ENCODE measurements around the gene CFAP161. TPM values are rescaled to one million over a fixed set of nuclear protein-coding genes. Genes with fewer than 3 reads are reported as not detected.

CFAP161 gene
- total RNA-seq, 2 experiments from 2014 or later = not detected

- Mint-ChIP-seq H3K4me3 (no peak overlapping the region), H3K4me1 (peaks cover 63% of the 10 kb centered on the region), H3K36me3 (ENCODE audit: low read depth) (peaks cover 4% of the 10 kb centered on the region), H3K27ac (peak overlapping the region; percentile 44), H3K9me3 (peaks cover 4% of the 10 kb centered on the region), H3K27me3 (peaks cover 10% of the 10 kb centered on the region)
- CTCF ChIA-PET = interaction anchor here (0.9 to 15.9 kb wide), 5 partner anchors 8 to 102 kb away, joined by 3 to 405 read pairs (median 4); no protein-coding TSS in a partner anchor
- POLR2A ChIA-PET = interaction anchor here (2.2 kb wide), 1 partner anchor 163 kb away, joined by 4 read pairs; no protein-coding TSS in a partner anchor
- no peak for DNase-seq
These were observed 30.1 kb downstream of the CFAP161 start for GRCh38 chr15:81163961-81164800.

GRCh38 chr15:81165535-81165934 is 31.5 kb downstream of the CFAP161 start:
- POLR2A ChIA-PET = interaction anchor here (2.2 kb wide), 1 partner anchor 164 kb away, joined by 4 read pairs; no protein-coding TSS in a partner anchor

GRCh38 chr15:81166636-81167305 is 32.7 kb downstream of the CFAP161 start:
- H3K27ac Mint-ChIP-seq = peak overlapping the region; percentile 97
- peaks cover 20% of the 10 kb centered on the region for H3K27me3 Mint-ChIP-seq
- DNase-seq = no peak
- H3K9me3 Mint-ChIP-seq = peaks cover 4% of the 10 kb centered on the region
- peaks cover 51% of the 10 kb centered on the region for H3K4me1 Mint-ChIP-seq
- H3K4me3 Mint-ChIP-seq = no peak overlapping the region
- H3K36me3 Mint-ChIP-seq (ENCODE audit: low read depth) = peaks cover 4% of the 10 kb centered on the region
- POLR2A ChIA-PET = interaction anchor here (0.9 to 2.6 kb wide), 4 partner anchors 9 to 166 kb away, joined by 3 to 17 read pairs (median 4); partner anchors contain the start of gene TLNRD1
- CTCF ChIA-PET = interaction anchor here (1.3 to 5.3 kb wide), 2 partner anchors 11 to 99 kb away, joined by 4 to 43 read pairs; no protein-coding TSS in a partner anchor

More at GRCh38 chr15:81165535-81165934, 31.5 kb downstream of the CFAP161 start:
- peaks cover 4% of the 10 kb centered on the region for H3K36me3 Mint-ChIP-seq (ENCODE audit: low read depth)
- peaks cover 12% of the 10 kb centered on the region for H3K27me3 Mint-ChIP-seq
- H3K27ac Mint-ChIP-seq = no peak overlapping the region
- peaks cover 4% of the 10 kb centered on the region for H3K9me3 Mint-ChIP-seq
- no peak overlapping the region for H3K4me3 Mint-ChIP-seq
- peaks cover 62% of the 10 kb centered on the region for H3K4me1 Mint-ChIP-seq
- CTCF ChIA-PET = interaction anchor here (1.0 to 15.9 kb wide), 3 partner anchors 10 to 101 kb away, joined by 3 to 405 read pairs (median 12); no protein-coding TSS in a partner anchor
- DNase-seq = no peak

- H3K36me3 Mint-ChIP-seq (ENCODE audit: low read depth) = peaks cover 4% of the 10 kb centered on the region
- H3K27ac Mint-ChIP-seq = no peak overlapping the region
- ChIA-PET POLR2A (interaction anchor here (2.1 to 2.6 kb wide), 2 partner anchors 12 to 167 kb away, joined by 5 to 17 read pairs; partner anchors contain the start of gene TLNRD1), CTCF (interaction anchor here (1.0 to 5.3 kb wide), 4 partner anchors 11 to 177 kb away, joined by 3 to 43 read pairs (median 17); no protein-coding TSS in a partner anchor)
- H3K27me3 Mint-ChIP-seq = peaks cover 28% of the 10 kb centered on the region
- H3K4me1 Mint-ChIP-seq = peaks cover 43% of the 10 kb centered on the region
- H3K4me3 Mint-ChIP-seq = no peak overlapping the region
- H3K9me3 Mint-ChIP-seq = peaks cover 4% of the 10 kb centered on the region
- DNase-seq = no peak
These were observed 34.1 kb downstream of the CFAP161 start for GRCh38 chr15:81168131-81168526.

- H3K4me3 Mint-ChIP-seq = no peak overlapping the region
- peaks cover 4% of the 10 kb centered on the region for H3K36me3 Mint-ChIP-seq (ENCODE audit: low read depth)
- peaks cover 28% of the 10 kb centered on the region for H3K27me3 Mint-ChIP-seq
- POLR2A ChIA-PET = interaction anchor here (2.1 to 2.6 kb wide), 2 partner anchors 13 to 168 kb away, joined by 5 to 17 read pairs; partner anchors contain the start of gene TLNRD1
- H3K9me3 Mint-ChIP-seq = peaks cover 4% of the 10 kb centered on the region
- CTCF ChIA-PET = interaction anchor here (1.0 to 5.3 kb wide), 4 partner anchors 10 to 178 kb away, joined by 3 to 43 read pairs (median 17); no protein-coding TSS in a partner anchor
- DNase-seq = no peak
- peaks cover 43% of the 10 kb centered on the region for H3K4me1 Mint-ChIP-seq
- peak overlapping the region; percentile 28 for H3K27ac Mint-ChIP-seq
These were observed 34.6 kb downstream of the CFAP161 start for GRCh38 chr15:81168644-81169043.

GRCh38 chr15:81170511-81170910 is 36.4 kb downstream of the CFAP161 start:
- POLR2A ChIA-PET = interaction anchor here (0.7 kb wide), 1 partner anchor 14 kb away, joined by 3 read pairs; no protein-coding TSS in a partner anchor
- H3K4me1 Mint-ChIP-seq = peaks cover 28% of the 10 kb centered on the region
- H3K36me3 Mint-ChIP-seq (ENCODE audit: low read depth) = peaks cover 4% of the 10 kb centered on the region
- H3K4me3 Mint-ChIP-seq = no peak overlapping the region
- no peak overlapping the region for H3K27ac Mint-ChIP-seq
- peaks cover 4% of the 10 kb centered on the region for H3K9me3 Mint-ChIP-seq
- no peak for DNase-seq
- peaks cover 28% of the 10 kb centered on the region for H3K27me3 Mint-ChIP-seq
- CTCF ChIA-PET = interaction anchor here (3.7 to 5.3 kb wide), 2 partner anchors 15 to 95 kb away, joined by 31 to 43 read pairs; no protein-coding TSS in a partner anchor

- H3K9me3 Mint-ChIP-seq = peaks cover 4% of the 10 kb centered on the region
- no peak overlapping the region for H3K4me3 Mint-ChIP-seq
- peaks cover 4% of the 10 kb centered on the region for H3K36me3 Mint-ChIP-seq (ENCODE audit: low read depth)
- no peak overlapping the region for H3K27ac Mint-ChIP-seq
- CTCF ChIA-PET = interaction anchor here (3.7 to 5.3 kb wide), 2 partner anchors 16 to 95 kb away, joined by 31 to 43 read pairs; no protein-coding TSS in a partner anchor
- H3K4me1 Mint-ChIP-seq = peaks cover 23% of the 10 kb centered on the region
- no peak for DNase-seq
- POLR2A ChIA-PET = no interaction called here
- H3K27me3 Mint-ChIP-seq = peaks cover 28% of the 10 kb centered on the region
These were observed 37.2 kb downstream of the CFAP161 start for GRCh38 chr15:81171286-81171685.

GRCh38 chr15:81174125-81174791 is 40.2 kb downstream of the CFAP161 start:
- Mint-ChIP-seq H3K27me3 (peaks cover 30% of the 10 kb centered on the region), H3K36me3 (ENCODE audit: low read depth) (no peaks in the 10 kb centered on the region), H3K4me1 (peaks cover 2% of the 10 kb centered on the region), H3K4me3 (no peak overlapping the region), H3K9me3 (no peaks in the 10 kb centered on the region), H3K27ac (no peak overlapping the region)
- ChIA-PET POLR2A (no interaction called here), CTCF (interaction anchor here (1.6 to 2.7 kb wide), 2 partner anchors 20 to 92 kb away, joined by 9 to 14 read pairs; no protein-coding TSS in a partner anchor)
- DNase-seq = no peak

- no peak overlapping the region for H3K27ac Mint-ChIP-seq
- H3K9me3 Mint-ChIP-seq = no peaks in the 10 kb centered on the region
- no peak overlapping the region for H3K4me3 Mint-ChIP-seq
- no peak for DNase-seq
- peaks cover 2% of the 10 kb centered on the region for H3K4me1 Mint-ChIP-seq
- H3K27me3 Mint-ChIP-seq = peaks cover 34% of the 10 kb centered on the region
- ChIA-PET POLR2A (no interaction called here), CTCF (interaction anchor here (1.6 to 2.7 kb wide), 2 partner anchors 20 to 91 kb away, joined by 9 to 14 read pairs; no protein-coding TSS in a partner anchor)
- H3K36me3 Mint-ChIP-seq (ENCODE audit: low read depth) = no peaks in the 10 kb centered on the region
These were observed 40.8 kb downstream of the CFAP161 start for GRCh38 chr15:81174792-81175327.

GRCh38 chr15:81175496-81175895 is 41.4 kb downstream of the CFAP161 start:
- no peak for DNase-seq
- H3K27ac Mint-ChIP-seq = no peak overlapping the region
- H3K27me3 Mint-ChIP-seq = peaks cover 33% of the 10 kb centered on the region
- H3K36me3 Mint-ChIP-seq (ENCODE audit: low read depth) = no peaks in the 10 kb centered on the region
- ChIA-PET CTCF (interaction anchor here (1.3 kb wide), 1 partner anchor 91 kb away, joined by 3 read pairs; no protein-coding TSS in a partner anchor), POLR2A (no interaction called here)
- H3K4me3 Mint-ChIP-seq = no peak overlapping the region
- H3K9me3 Mint-ChIP-seq = no peaks in the 10 kb centered on the region
- peaks cover 2% of the 10 kb centered on the region for H3K4me1 Mint-ChIP-seq

GRCh38 chr15:81176291-81176893 is 42.3 kb downstream of the CFAP161 start:
- Mint-ChIP-seq H3K36me3 (ENCODE audit: low read depth) (no peaks in the 10 kb centered on the region), H3K27me3 (peaks cover 30% of the 10 kb centered on the region), H3K4me3 (no peak overlapping the region), H3K27ac (no peak overlapping the region), H3K4me1 (no peaks in the 10 kb centered on the region), H3K9me3 (no peaks in the 10 kb centered on the region)
- POLR2A ChIA-PET = no interaction called here
- DNase-seq = no peak
- CTCF ChIA-PET = interaction anchor here (1.3 kb wide), 1 partner anchor 90 kb away, joined by 3 read pairs; no protein-coding TSS in a partner anchor
